SK-N-SH (cell line): ENCODE data around the gene FHL2.

ENCODE experiments used
- EP300 ChIP-seq, 2 experiments: IDR thresholded peaks; 2 replicates each; pipeline versions ENCODE4 v1.4.0 to v1.6.1; 2012; ENCODE audit warnings: borderline replicate concordance in 1 of 2, low read depth in 1 of 2, low read length in 1 of 2
- TF ChIP-seq, protein P1 (sequence below): fragments of 200-600 bp; sonication (generic); IDR thresholded peaks from 2 replicates; pipeline ENCODE4 v1.6.1; 2017; ENCODE audit warnings: antibody characterized with exemption, mild to moderate bottlenecking, moderate library complexity

DNA sequence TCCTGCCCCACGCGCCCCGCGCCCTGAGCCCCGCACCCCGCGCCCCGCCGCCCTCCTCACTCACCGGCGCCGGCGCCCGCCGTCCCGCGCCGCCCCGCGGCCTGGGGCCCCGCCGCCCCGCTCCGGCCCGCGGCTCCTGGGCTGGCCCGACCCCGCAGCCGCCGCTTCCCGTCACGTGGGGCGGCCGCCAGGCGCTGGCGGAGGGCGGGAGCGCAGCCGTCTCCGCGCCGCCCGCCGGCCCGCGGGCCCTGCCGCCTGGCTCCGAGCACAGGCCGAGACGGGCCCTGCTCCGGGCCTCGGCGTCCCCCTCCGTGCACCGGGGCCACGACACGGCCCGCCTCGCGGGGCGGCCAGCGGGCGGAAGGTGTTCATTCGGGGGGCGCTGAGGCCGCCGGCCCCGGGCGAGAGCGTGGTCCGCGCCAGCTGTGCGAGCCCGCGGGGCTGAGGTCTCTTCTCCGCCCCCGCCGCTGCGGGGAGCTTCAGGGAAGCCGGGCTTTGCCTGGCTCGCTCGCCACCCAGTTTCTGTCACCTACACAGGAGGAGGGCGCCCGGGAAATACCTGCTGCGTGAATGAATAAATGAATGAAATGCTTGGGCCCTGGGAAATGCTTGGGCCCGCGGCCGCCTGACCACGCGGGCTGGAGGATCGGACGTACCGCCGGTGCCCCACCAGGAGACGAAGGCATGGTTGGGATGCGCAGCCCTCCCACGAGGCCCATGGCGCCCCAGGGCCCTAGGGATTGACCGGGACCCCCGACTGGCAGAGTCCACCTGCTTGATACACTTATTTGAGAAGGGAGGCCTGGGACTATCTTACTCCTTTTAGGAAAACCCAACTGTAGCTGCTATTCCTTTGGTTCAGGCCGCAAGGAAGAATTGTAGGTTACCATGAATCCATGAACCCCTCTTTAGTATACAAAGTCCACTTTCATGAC lies 69.0 kb downstream of the FHL2 start, which contains the start of gene TGFBRAP1:
- TF ChIP-seq EP300 (IDR thresholded peaks at IDR 0.05; ENCODE audit: borderline replicate concordance in 1 of 2, low read depth in 1 of 2, low read length in 1 of 2): no peak
- TF ChIP-seq, protein P1, sequence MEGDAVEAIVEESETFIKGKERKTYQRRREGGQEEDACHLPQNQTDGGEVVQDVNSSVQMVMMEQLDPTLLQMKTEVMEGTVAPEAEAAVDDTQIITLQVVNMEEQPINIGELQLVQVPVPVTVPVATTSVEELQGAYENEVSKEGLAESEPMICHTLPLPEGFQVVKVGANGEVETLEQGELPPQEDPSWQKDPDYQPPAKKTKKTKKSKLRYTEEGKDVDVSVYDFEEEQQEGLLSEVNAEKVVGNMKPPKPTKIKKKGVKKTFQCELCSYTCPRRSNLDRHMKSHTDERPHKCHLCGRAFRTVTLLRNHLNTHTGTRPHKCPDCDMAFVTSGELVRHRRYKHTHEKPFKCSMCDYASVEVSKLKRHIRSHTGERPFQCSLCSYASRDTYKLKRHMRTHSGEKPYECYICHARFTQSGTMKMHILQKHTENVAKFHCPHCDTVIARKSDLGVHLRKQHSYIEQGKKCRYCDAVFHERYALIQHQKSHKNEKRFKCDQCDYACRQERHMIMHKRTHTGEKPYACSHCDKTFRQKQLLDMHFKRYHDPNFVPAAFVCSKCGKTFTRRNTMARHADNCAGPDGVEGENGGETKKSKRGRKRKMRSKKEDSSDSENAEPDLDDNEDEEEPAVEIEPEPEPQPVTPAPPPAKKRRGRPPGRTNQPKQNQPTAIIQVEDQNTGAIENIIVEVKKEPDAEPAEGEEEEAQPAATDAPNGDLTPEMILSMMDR: no peak
